Trophoblast cell (in vitro differentiated cells and primary cell): ENCODE measurements around the gene CFAP126.

Experiments
- DNase-seq, 2 donors: peaks; one replicate each; pipeline ENCODE4 v3.0.0-alpha.2; 2016
- H2AFZ ChIP-seq: 2 replicates; pipeline ENCODE4 v1.6.1; 2013; ENCODE audit warnings: low read length, moderate library complexity, mild to moderate bottlenecking; ENCODE audit not compliant: insufficient read depth, poor library complexity
- H2AK5ac ChIP-seq: 2 replicates; pipeline ENCODE4 v1.6.1; 2013; ENCODE audit warnings: mild to moderate bottlenecking, low read length
- H2BK120ac ChIP-seq: 2 replicates; pipeline ENCODE4 v1.6.1; 2013; ENCODE audit warnings: low read length, mild to moderate bottlenecking, moderate library complexity; ENCODE audit not compliant: insufficient read depth, poor library complexity
- H2BK12ac ChIP-seq: 2 replicates; pipeline ENCODE4 v1.6.1; 2013; ENCODE audit warnings: mild to moderate bottlenecking, low read length, moderate library complexity
- H2BK5ac ChIP-seq: 2 replicates; pipeline ENCODE4 v1.6.1; 2013; ENCODE audit warnings: low read length, low read depth, moderate library complexity, mild to moderate bottlenecking; ENCODE audit not compliant: poor library complexity
- H3K14ac ChIP-seq: 2 replicates; pipeline ENCODE4 v1.6.1; 2013; ENCODE audit warnings: mild to moderate bottlenecking, low read length
- H3K18ac ChIP-seq: 2 replicates; pipeline ENCODE4 v1.6.1; 2013; ENCODE audit warnings: mild to moderate bottlenecking, low read length
- H3K23ac ChIP-seq: 2 replicates; pipeline ENCODE4 v1.6.1; 2013; ENCODE audit warnings: low read length
- H3K27ac ChIP-seq: 2 replicates; pipeline ENCODE4 v1.5.1; 2013; ENCODE audit warnings: low read depth, mild to moderate bottlenecking, inconsistent platforms, low read length, moderate library complexity
- H3K27me3 ChIP-seq: 2 replicates; pipeline ENCODE4 v1.6.1; 2013; ENCODE audit warnings: inconsistent platforms, mild to moderate bottlenecking, low read length, moderate library complexity; ENCODE audit not compliant: insufficient read depth
- H3K36me3 ChIP-seq, 2 experiments: 1 replicate in 1 of 2; 2 replicates in 1 of 2; pipeline ENCODE4 v1.6.1; 2013; ENCODE audit warnings: low read length in 2 of 2, mild to moderate bottlenecking in 2 of 2, moderate library complexity in 1 of 2; ENCODE audit not compliant: insufficient read depth in 2 of 2, control insufficient read depth in 1 of 2
- H3K4ac ChIP-seq: 2 replicates; pipeline ENCODE4 v1.6.1; 2013; ENCODE audit warnings: low read depth, mild to moderate bottlenecking, low read length, moderate library complexity
- H3K4me1 ChIP-seq, 2 experiments: 1 replicate in 1 of 2; 2 replicates in 1 of 2; pipeline ENCODE4 v1.6.1; 2013; ENCODE audit warnings: low read length in 2 of 2, mild to moderate bottlenecking in 2 of 2, moderate library complexity in 1 of 2; ENCODE audit not compliant: insufficient read depth in 2 of 2, control insufficient read depth in 1 of 2
- H3K4me2 ChIP-seq: 2 replicates; pipeline ENCODE4 v1.6.1; 2013; ENCODE audit warnings: inconsistent platforms, mild to moderate bottlenecking, low read length, moderate library complexity
- H3K4me3 ChIP-seq: 2 replicates; pipeline ENCODE4 v1.5.1; 2013; ENCODE audit warnings: mild to moderate bottlenecking, low read depth, low read length, inconsistent platforms
- H3K79me1 ChIP-seq: one replicate; pipeline ENCODE4 v1.6.1; 2013; ENCODE audit warnings: low read length
- H3K79me2 ChIP-seq: 2 replicates; pipeline ENCODE4 v1.6.1; 2013; ENCODE audit warnings: low read length, mild to moderate bottlenecking; ENCODE audit not compliant: control insufficient read depth, insufficient read depth, poor library complexity
- H3K9ac ChIP-seq: 2 replicates; pipeline ENCODE4 v1.6.1; 2013; ENCODE audit warnings: mild to moderate bottlenecking, low read length
- H3K9me3 ChIP-seq: 2 replicates; pipeline ENCODE4 v1.6.1; 2013; ENCODE audit warnings: low read depth, mild to moderate bottlenecking, control low read depth, inconsistent platforms, low read length; ENCODE audit not compliant: insufficient read depth
- H4K12ac ChIP-seq: 2 replicates; pipeline ENCODE4 v1.6.1; 2013; ENCODE audit warnings: low read depth, mild to moderate bottlenecking, low read length, moderate library complexity
- H4K8ac ChIP-seq: 2 replicates; pipeline ENCODE4 v1.6.1; 2013; ENCODE audit warnings: low read depth, mild to moderate bottlenecking, low read length, moderate library complexity
- H4K91ac ChIP-seq: one replicate; pipeline ENCODE4 v1.6.1; 2013; ENCODE audit warnings: low read depth, mild to moderate bottlenecking, low read length, moderate library complexity
- WGBS: extraction: QIAGEN DNeasy Blood & Tissue Kit; methylation state at CpG from one replicate; pipeline ENCODE4 v1.1.7; 2013; ENCODE audit warnings: missing lambda C conversion rate; ENCODE audit not compliant: insufficient read length, insufficient coverage; ENCODE audit errors: extremely low coverage; 5-methylcytosine and 5-hydroxymethylcytosine counted together

CFAP126 gene

DNA sequence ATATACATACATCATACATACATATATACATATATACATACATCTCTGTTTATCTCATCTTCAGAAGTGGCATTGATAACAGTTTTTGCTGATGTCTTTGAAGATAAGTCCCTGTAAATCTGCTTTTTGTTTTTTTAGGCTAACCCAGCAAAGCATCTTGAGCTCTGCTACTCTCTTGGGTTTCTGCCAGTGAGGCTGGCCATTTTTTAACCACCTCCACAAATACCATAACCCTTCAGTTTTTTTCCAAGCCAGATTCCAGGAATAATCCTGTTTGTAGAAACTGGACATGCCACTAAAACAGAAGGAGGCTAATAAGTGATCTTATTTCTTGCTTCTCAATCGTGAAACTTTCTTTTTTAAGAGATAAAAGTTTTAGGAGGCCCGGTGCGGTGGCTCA, 31.9 kb downstream of the CFAP126 start:
- Histone ChIP-seq H3K4me3 (no peak overlapping the region), H3K4me1 (no peaks in the 10 kb centered on the region), H3K9ac (no peak overlapping the region), H2AFZ (no peak overlapping the region), H2AK5ac (no peak overlapping the region), H3K14ac (no peak overlapping the region), H3K4ac (no peak overlapping the region), H4K12ac (no peak overlapping the region), H3K4me2 (no peak overlapping the region), H2BK120ac (no peak overlapping the region), H3K9me3 (no peaks in the 10 kb centered on the region), H3K23ac (no peak overlapping the region), H4K8ac (no peak overlapping the region), H3K27ac (no peak overlapping the region), H3K36me3 (peaks cover 29 to 31% of the 10 kb centered on the region in 2 experiments), H3K18ac (no peak overlapping the region), H3K27me3 (no peaks in the 10 kb centered on the region), H2BK12ac (no peak overlapping the region), H2BK5ac (no peak overlapping the region), H4K91ac (no peak overlapping the region), H3K79me1 (no peaks in the 10 kb centered on the region), H3K79me2 (no peaks in the 10 kb centered on the region)
- no peak for DNase-seq
- WGBS: no CpG with 5 or more reads among the region's 3 CpGs

DNA sequence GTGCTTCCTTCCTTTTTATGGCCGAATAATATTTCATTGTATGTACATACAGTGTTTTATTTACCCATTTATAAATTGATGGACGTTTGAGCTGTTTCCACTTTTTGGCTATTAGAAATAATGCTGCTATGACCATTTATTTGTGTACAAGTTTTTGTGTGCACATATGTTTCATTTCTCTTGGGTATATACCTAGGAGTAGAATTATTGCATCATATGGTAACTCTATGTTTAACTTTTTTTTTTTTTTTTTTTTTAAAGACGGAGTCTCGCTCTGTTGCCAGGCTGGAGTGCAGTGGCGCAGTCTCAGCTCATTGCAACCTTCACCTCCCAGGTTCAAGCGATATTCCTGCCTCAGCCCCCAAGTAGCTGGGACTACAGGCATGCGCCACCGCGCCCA, 34.5 kb downstream of the CFAP126 start:
- Histone ChIP-seq H2BK12ac (no peak overlapping the region), H3K18ac (no peak overlapping the region), H3K4me1 (peaks cover 2 to 3% of the 10 kb centered on the region in 2 experiments), H3K23ac (no peak overlapping the region), H2BK120ac (no peak overlapping the region), H3K4me3 (no peak overlapping the region), H4K12ac (no peak overlapping the region), H3K9me3 (no peaks in the 10 kb centered on the region), H4K91ac (no peak overlapping the region), H3K4me2 (no peak overlapping the region), H3K14ac (no peak overlapping the region), H3K27me3 (no peaks in the 10 kb centered on the region), H3K79me2 (no peaks in the 10 kb centered on the region), H2AK5ac (no peak overlapping the region), H3K79me1 (no peaks in the 10 kb centered on the region), H4K8ac (no peak overlapping the region), H2BK5ac (no peak overlapping the region), H2AFZ (no peak overlapping the region), H3K36me3 (peaks cover 22 to 24% of the 10 kb centered on the region in 2 experiments), H3K27ac (no peak overlapping the region), H3K9ac (no peak overlapping the region), H3K4ac (no peak overlapping the region)
- DNase-seq: no peak
- WGBS: no CpG with 5 or more reads among the region's 9 CpGs

DNA sequence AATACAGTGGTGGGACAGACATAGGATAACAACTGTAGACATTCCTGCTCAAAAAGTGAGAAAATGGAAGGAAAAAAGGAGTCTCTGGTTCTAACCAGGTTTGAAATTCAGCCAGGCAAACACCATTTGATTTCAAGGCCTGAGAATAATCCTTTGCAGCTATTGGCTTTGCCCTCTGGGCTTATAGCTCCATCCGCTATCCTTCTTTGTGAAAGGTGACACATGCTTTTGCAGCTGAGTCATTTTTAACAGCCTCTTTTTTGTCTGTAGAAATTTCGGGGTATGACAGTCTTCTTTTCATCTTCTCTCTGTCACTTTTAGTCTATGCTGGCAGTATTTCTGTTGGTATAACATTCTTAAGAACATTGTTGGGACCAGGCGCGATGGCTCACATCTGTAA, 37.3 kb downstream of the CFAP126 start:
- H4K91ac ChIP-seq: no peak overlapping the region
- H3K14ac ChIP-seq: no peak overlapping the region
- H2BK12ac ChIP-seq: no peak overlapping the region
- no CpG with 5 or more reads among the region's 4 CpGs for WGBS
- no peak overlapping the region for H3K4ac ChIP-seq
- no peak overlapping the region for H2BK5ac ChIP-seq
- no peaks in the 10 kb centered on the region for H3K27me3 ChIP-seq
- H3K27ac ChIP-seq: peak overlapping the region; percentile 52
- no peaks in the 10 kb centered on the region for H3K79me1 ChIP-seq
- peak; percentile 29 to 63 for DNase-seq
- no peak overlapping the region for H2AFZ ChIP-seq
- no peak overlapping the region for H4K12ac ChIP-seq
- H2BK120ac ChIP-seq: no peak overlapping the region
- no peaks in the 10 kb centered on the region for H3K9me3 ChIP-seq
- no peak overlapping the region for H2AK5ac ChIP-seq
- peaks cover 25 to 31% of the 10 kb centered on the region in 2 experiments for H3K36me3 ChIP-seq
- no peak overlapping the region for H3K4me2 ChIP-seq
- no peak overlapping the region for H3K18ac ChIP-seq
- no peak overlapping the region for H3K23ac ChIP-seq
- no peak overlapping the region for H3K9ac ChIP-seq
- no peaks in the 10 kb centered on the region for H3K79me2 ChIP-seq
- peaks cover 2 to 3% of the 10 kb centered on the region in 2 experiments for H3K4me1 ChIP-seq
- H3K4me3 ChIP-seq: no peak overlapping the region
- no peak overlapping the region for H4K8ac ChIP-seq

DNA sequence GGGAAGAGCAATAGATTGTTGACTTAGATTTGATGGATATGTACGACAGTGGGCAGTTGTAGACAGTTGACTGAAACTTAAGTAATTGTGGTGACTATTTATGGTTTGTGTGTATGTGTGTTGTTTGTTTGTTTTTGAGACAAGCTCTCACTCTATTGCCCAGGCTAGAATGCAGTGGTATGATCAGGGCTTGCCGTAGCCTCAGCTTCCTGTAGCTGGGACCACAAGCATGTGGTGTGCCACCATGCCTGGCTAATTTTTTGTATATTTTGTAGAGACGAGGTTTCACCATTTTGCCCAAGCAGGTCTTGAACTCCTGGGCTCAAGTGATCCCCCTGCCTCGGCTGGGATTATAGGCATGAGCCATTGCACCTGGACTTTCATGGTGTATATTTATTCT, 43.7 kb downstream of the CFAP126 start:
- H3K4me2 ChIP-seq: no peak overlapping the region
- H3K9me3 ChIP-seq: no peaks in the 10 kb centered on the region
- no peak overlapping the region for H2AK5ac ChIP-seq
- H3K14ac ChIP-seq: no peak overlapping the region
- H4K12ac ChIP-seq: no peak overlapping the region
- H4K8ac ChIP-seq: no peak overlapping the region
- no peak overlapping the region for H3K9ac ChIP-seq
- H3K4me3 ChIP-seq: no peak overlapping the region
- H3K36me3 ChIP-seq: peaks cover 20 to 25% of the 10 kb centered on the region in 2 experiments
- no peaks in the 10 kb centered on the region for H3K4me1 ChIP-seq
- WGBS: no CpG with 5 or more reads among the region's 4 CpGs
- no peak overlapping the region for H2BK12ac ChIP-seq
- no peak overlapping the region for H4K91ac ChIP-seq
- no peaks in the 10 kb centered on the region for H3K79me1 ChIP-seq
- H3K27ac ChIP-seq: no peak overlapping the region
- H2BK5ac ChIP-seq: no peak overlapping the region
- H3K79me2 ChIP-seq: no peaks in the 10 kb centered on the region
- no peak overlapping the region for H3K18ac ChIP-seq
- H2AFZ ChIP-seq: no peak overlapping the region
- no peak overlapping the region for H2BK120ac ChIP-seq
- H3K23ac ChIP-seq: no peak overlapping the region
- H3K4ac ChIP-seq: no peak overlapping the region
- no peak for DNase-seq
- no peaks in the 10 kb centered on the region for H3K27me3 ChIP-seq
